EH (cell line): ENCODE results near the gene CTNNA1.
"Not testable (repeated sequence)": the region's sequence is repeated elsewhere in the genome, so short reads cannot be mapped to it uniquely, and the experiment has no call there.

Source experiments
- DNase-seq: peaks from one replicate; pipeline ENCODE4 v3.0.0-alpha.2; 2015; ENCODE audit warnings: low read depth

Gene CTNNA1

GRCh38 chr5:138752951-138753793 lies at the start of gene CTNNA1:
Gene CTNNA1 (plus strand): TSS chr5:138753425. CDS start chr5:138781925, 28,500 bp downstream.
- DNase-seq: peak; percentile 77

- DNase-seq: not testable (repeated sequence)
These were observed 49.4 kb upstream of the CTNNA1 start for GRCh38 chr5:138703777-138704176.

- DNase-seq: peak; percentile 68
These were observed 48.2 kb upstream of the CTNNA1 start for GRCh38 chr5:138705007-138705406.

GRCh38 chr5:138705567-138705966 lies 47.7 kb upstream of the CTNNA1 start:
- peak; percentile 9 for DNase-seq

GRCh38 chr5:138706655-138707480 lies 46.4 kb upstream of the CTNNA1 start:
- DNase-seq: peak; percentile 87

GRCh38 chr5:138708791-138709190 lies 44.4 kb upstream of the CTNNA1 start:
- DNase-seq: no peak

- DNase-seq: no peak
These were observed 44.0 kb upstream of the CTNNA1 start for GRCh38 chr5:138709202-138709601.

GRCh38 chr5:138711087-138711486 lies 42.1 kb upstream of the CTNNA1 start:
- DNase-seq: no peak

- DNase-seq: no peak
These were observed 41.4 kb upstream of the CTNNA1 start for GRCh38 chr5:138711811-138712210.

- no peak for DNase-seq
These were observed 40.9 kb upstream of the CTNNA1 start for GRCh38 chr5:138712324-138712723.

GRCh38 chr5:138712791-138713190 lies 40.4 kb upstream of the CTNNA1 start:
- DNase-seq: no peak

GRCh38 chr5:138713247-138713646 lies 40.0 kb upstream of the CTNNA1 start:
- no peak for DNase-seq

GRCh38 chr5:138714694-138715093 lies 38.5 kb upstream of the CTNNA1 start:
- no peak for DNase-seq

- DNase-seq: not testable (repeated sequence)
These were observed 37.2 kb upstream of the CTNNA1 start for GRCh38 chr5:138715931-138716432.

GRCh38 chr5:138716456-138716924 lies 36.7 kb upstream of the CTNNA1 start:
- peak; percentile 38 for DNase-seq

- no peak for DNase-seq
These were observed 35.8 kb upstream of the CTNNA1 start for GRCh38 chr5:138717399-138717798.

GRCh38 chr5:138719811-138720210 lies 33.4 kb upstream of the CTNNA1 start:
- DNase-seq: no peak

GRCh38 chr5:138720840-138721239 lies 32.4 kb upstream of the CTNNA1 start:
- no peak for DNase-seq

- no peak for DNase-seq
These were observed 31.2 kb upstream of the CTNNA1 start for GRCh38 chr5:138721979-138722378.

GRCh38 chr5:138722544-138723177 lies 30.6 kb upstream of the CTNNA1 start:
- no peak for DNase-seq

- no peak for DNase-seq
These were observed 28.6 kb upstream of the CTNNA1 start for GRCh38 chr5:138724470-138725146.
